GM12875 (cell line): ENCODE results near the gene SLMAP.

Experiments used
- H3K4me3 ChIP-seq: one replicate; pipeline ENCODE4 v1.5.1; 2011; ENCODE audit warnings: low read depth, low read length, control low read depth
- TF ChIP-seq, protein P1 (sequence below): IDR thresholded peaks from 2 replicates; pipeline ENCODE4 v1.5.1; 2011; ENCODE audit warnings: low read depth, mild to moderate bottlenecking, control low read depth, inconsistent platforms, low read length, moderate library complexity, borderline replicate concordance; ENCODE audit not compliant: insufficient read depth

Gene SLMAP

DNA sequence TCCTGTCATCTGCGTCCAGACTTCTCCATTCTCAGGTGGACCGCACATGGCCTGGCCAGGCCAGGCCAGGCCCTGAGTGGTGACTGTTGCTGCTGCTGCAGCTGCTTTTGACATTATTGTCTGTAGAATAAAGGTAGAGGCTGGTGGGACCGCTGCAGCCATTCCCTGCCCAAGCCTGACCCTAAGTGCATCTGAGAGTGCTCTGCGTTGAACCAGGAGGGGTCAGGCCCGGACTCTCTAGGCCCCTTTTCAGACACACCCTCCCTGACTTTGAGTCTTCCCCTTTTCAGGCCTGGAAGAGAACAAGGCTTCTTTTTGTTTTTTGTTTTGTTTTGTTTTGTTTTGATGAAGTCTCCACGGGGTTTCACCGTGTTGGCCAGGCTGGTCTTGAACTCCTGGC, 197.5 kb downstream of the SLMAP start:
- no peak overlapping the region for H3K4me3 ChIP-seq
- TF ChIP-seq, protein P1, sequence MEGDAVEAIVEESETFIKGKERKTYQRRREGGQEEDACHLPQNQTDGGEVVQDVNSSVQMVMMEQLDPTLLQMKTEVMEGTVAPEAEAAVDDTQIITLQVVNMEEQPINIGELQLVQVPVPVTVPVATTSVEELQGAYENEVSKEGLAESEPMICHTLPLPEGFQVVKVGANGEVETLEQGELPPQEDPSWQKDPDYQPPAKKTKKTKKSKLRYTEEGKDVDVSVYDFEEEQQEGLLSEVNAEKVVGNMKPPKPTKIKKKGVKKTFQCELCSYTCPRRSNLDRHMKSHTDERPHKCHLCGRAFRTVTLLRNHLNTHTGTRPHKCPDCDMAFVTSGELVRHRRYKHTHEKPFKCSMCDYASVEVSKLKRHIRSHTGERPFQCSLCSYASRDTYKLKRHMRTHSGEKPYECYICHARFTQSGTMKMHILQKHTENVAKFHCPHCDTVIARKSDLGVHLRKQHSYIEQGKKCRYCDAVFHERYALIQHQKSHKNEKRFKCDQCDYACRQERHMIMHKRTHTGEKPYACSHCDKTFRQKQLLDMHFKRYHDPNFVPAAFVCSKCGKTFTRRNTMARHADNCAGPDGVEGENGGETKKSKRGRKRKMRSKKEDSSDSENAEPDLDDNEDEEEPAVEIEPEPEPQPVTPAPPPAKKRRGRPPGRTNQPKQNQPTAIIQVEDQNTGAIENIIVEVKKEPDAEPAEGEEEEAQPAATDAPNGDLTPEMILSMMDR: no peak

DNA sequence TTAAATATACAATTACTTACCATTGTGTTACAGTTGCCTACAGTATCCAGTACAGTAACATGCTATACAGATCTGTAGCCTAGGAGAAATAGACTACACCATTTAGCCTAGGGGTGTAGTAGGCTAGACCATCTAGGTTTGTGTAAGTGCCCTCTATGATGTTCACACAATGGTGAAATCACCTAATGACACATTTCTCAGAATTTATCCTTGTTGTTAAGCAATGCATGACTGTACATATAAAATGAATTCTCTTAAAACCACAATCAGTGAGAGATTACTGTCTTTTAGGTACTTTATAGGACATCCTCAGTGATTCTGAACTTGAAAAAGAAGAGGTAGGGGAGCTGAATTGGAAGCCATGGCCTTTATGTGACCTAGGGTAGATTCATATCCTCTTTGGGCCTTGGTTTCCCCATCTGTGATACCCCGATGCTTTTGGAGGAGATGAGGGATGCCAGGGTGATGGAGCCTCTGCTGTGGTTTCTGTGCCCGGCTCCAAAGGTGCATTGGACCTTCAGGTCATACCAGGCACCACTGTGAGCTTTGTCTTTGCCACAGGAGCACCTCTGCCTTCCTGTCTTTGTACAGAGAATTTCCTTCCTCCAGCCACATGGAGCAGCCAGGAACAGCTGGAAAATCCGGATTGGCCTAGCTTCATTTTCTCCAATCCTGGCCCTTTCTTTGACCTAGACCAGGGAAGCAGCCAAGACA, 200.2 kb downstream of the SLMAP start:
- TF ChIP-seq, protein P1: no peak
- H3K4me3 ChIP-seq: no peak overlapping the region

DNA sequence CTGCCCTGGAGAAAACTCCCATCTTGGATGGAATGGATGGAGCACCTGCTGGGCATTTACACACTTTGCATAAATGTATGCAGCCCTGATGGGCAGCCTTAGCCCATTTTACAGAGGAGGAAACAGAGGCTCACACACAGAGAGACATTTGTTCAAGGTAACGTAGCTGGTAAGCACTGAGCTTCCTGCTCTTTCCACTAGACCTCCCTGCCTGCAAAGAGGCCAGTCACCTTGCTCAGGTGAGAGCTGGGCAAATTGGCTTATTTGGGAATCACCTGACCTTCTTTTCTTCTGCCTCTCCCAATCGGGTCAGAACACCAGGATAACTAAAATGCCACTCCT, 200.7 kb downstream of the SLMAP start:
- H3K4me3 ChIP-seq: no peak overlapping the region
- TF ChIP-seq, protein P1: no peak

DNA sequence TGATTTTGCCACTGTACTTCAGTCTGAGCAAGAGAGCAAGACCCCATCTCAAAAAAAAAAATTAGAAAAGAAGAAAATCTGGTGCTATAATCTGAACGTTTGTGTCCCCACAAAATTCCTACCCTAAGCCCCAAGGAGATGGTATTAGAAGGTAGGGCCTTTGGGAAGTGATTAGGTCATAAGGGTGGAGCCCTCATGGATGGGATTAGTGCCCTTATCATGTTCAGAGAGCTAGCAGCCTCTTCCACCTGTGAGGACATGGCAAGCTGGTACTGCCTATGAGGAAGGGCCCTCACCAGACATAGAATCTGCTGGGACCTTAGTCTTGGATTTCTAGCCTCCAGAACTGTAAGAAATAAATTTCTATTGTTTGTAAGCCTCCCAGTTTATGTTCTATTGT, 201.7 kb downstream of the SLMAP start:
- TF ChIP-seq, protein P1: no peak
- H3K4me3 ChIP-seq: no peak overlapping the region

DNA sequence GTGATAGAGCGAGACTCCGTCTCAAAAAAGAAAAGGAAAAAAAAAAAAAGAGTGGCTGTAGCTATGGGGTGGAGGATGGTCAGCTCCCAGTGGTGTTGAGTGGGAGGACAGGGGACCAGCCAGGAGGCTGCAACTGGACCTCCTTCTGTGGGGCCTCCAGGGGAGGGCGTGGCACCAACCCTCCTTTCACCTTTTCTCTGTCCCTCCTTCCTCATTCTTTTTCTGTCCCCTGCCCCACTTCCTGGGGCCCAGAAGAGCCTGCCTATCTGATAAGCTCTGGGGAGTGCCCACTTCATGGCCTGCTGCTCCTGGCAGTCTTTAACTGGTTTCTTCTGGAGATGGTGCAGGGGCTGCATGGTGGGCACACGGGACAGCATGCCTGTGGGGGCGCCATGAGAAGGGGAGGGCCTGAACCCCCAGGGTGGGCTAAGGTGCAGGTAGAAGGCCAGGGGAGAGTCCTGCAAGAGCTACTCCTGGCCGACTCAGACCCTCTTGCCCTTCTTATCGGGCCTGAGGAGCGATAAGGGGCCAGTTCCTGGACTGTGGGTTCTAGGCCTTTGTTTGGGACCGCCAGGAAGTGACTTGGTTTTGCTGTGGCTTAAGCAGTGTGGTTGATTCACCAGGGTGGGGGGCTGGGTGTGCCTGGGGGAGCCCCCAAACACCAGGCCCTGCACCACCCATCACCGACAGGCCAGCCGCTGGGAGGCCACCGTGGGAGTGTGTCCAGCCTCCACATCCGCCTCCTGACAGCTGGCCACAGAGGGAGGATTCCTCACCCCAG, 202.7 kb downstream of the SLMAP start:
- TF ChIP-seq, protein P1: no peak
- no peak overlapping the region for H3K4me3 ChIP-seq

DNA sequence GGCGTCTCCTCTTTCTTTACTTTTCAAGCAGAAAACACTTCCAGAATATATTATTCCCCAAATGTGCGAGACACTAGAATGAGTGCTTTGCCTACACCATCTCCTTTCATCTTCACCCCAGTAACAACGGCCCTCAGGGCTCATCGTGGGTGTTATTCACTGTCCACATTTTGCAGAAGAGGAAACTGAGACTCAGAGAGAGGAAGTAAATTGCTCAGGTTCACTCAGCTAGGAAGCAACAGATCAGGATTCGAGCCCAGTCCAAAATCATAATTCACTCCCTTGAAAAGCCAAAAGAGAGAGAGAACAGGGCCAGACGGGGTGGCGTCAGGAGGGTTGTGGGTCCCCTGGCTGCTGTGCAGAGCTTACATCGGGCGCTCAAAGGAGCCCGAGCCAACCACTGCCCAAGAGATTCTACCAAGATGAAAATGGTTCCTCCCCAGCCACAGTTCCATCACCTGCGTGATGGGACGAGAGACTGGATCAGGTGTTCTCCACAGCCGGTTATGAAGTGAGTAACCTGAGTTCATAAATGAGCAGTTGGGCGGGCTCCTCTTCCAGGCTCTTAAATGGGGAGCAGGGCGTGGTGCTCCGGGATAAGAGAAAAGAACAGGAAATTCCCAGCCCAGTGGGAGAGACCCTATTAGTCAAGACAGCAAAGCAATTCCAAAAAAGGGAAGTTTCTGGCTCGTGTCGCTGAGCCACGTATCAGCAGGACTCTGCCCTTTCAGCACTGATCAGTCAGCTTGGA, 203.5 kb downstream of the SLMAP start:
- no peak overlapping the region for H3K4me3 ChIP-seq
- TF ChIP-seq, protein P1: no peak

DNA sequence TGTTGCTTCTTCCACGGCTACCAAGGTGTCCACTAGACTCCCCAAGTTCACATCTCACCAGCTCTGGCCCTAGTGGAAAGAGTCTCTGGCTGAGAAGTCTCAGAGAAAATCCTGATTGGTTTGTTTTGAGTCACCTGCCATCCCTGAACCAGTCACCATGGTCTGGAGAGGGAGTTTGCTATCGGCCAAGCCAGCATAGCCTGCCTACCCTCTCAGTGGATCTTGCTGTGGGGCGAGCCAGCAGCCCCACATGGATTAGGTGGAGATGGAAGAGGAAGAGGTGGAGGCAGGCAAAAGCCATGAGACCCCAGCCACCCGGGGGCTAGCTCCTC, 204.0 kb downstream of the SLMAP start:
- H3K4me3 ChIP-seq: no peak overlapping the region
- TF ChIP-seq, protein P1: no peak
